ENCODE data around the gene GADD45A. TPM values are rescaled to one million over a fixed set of nuclear protein-coding genes. Genes with fewer than 3 reads are reported as not detected.

Gene GADD45A
- total RNA-seq, 1 donor from 2014 or later: 28.6 TPM

DNA sequence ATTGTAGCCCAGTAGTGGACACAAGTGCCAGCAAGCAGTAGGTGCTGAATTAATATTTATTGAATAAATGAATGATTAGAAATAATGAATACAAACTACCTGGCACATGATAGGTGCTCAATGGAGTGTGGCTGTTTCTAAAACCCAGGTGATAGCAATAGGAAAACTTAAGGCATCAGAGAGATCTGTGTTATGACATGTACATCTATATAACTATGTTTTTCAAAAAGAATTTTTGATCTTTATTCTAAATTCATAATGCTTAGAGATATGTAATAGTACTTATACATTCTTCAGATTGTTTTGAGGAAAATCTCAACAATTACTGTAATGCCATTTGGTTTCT is 5.0 kb downstream of the GADD45A start:
- no peaks in the 10 kb centered on the region for H3K27me3 ChIP-seq
- peaks cover 3% of the 10 kb centered on the region for H3K27me3 Mint-ChIP-seq (ENCODE audit: insufficient read depth, low read depth)
- peaks cover 38% of the 10 kb centered on the region for H3F3A ChIP-seq (ENCODE audit: low read depth)
- peaks cover 33% of the 10 kb centered on the region for H3K79me2 ChIP-seq (ENCODE audit: low read depth)
- DNase-seq (ENCODE audit: low spot score): no peak
- peaks cover 29% of the 10 kb centered on the region for H3K4me1 Mint-ChIP-seq
- H4K20me1 ChIP-seq (ENCODE audit: low read depth): peaks cover 37% of the 10 kb centered on the region
- no peak overlapping the region for H2AFZ ChIP-seq (replicated peaks)
- H3K9me3 Mint-ChIP-seq: no peaks in the 10 kb centered on the region
- no peaks in the 10 kb centered on the region for H3K9me3 ChIP-seq (ENCODE audit: low read depth)
- no peak overlapping the region for H3K4me3 Mint-ChIP-seq
- H3K4me2 ChIP-seq: no peak overlapping the region
- H3K9ac ChIP-seq: no peak overlapping the region
- H3K4me1 ChIP-seq: peaks cover 22% of the 10 kb centered on the region
- no peak overlapping the region for H3K27ac ChIP-seq
- no peak overlapping the region for H3K27ac Mint-ChIP-seq
- H3K4me3 ChIP-seq: no peak overlapping the region
- H3K36me3 Mint-ChIP-seq: peaks cover 5% of the 10 kb centered on the region
- TF ChIP-seq EZH2 (IDR thresholded peaks at IDR 0.05): no peak
- no peak for TF ChIP-seq EZH2phosphoT487 (IDR thresholded peaks at IDR 0.05)
- no peak for TF ChIP-seq CTCF (IDR thresholded peaks at IDR 0.05)
- peaks cover 8% of the 10 kb centered on the region for H3K36me3 ChIP-seq

DNA sequence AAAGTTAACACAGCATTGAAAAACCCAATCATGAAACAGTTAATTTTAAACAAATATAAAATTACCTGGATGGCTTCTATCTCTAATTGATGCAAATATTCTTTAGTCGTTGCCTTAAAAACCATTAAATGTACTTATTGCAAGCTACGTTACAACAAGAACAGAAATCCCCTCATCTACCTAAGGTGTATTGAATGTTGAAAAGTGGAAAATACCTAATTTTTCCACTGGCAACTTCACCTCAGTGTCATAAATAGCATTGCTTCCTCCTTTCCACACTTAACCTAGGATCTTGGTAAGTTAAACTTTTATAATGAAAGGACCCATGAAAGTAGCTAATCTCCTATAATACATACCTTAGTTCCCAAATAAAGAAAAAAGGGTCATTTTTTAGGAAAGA is 5.4 kb downstream of the GADD45A start:
- no peaks in the 10 kb centered on the region for H3K27me3 ChIP-seq
- peaks cover 33% of the 10 kb centered on the region for H3K4me1 Mint-ChIP-seq

DNA sequence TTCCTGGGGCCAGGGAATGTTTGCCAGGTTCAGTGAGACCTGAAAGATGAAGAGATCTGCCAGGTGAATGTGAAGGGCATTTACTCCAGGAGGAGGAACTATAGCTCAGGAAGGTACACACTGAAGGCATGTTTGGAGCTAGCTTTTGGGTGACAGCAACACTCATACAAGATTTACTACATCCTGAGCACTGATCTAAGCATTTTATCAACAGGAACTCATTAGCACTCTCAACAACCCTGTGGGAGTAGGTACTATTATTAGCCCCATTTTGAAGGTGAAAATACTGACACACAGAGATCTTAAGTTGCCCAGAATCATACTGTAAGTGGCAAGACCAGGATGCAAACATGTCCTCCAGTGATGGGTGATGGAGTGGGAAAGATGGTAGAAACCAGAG is 6.7 kb downstream of the GADD45A start:
- peaks cover 2% of the 10 kb centered on the region for H3K9me3 Mint-ChIP-seq
- Histone ChIP-seq H4K20me1 (ENCODE audit: low read depth) (peaks cover 26% of the 10 kb centered on the region), H3K36me3 (peaks cover 8% of the 10 kb centered on the region), H3F3A (ENCODE audit: low read depth) (peaks cover 30% of the 10 kb centered on the region), H3K9ac (no peak overlapping the region), H3K9me3 (ENCODE audit: low read depth) (no peaks in the 10 kb centered on the region), H3K4me2 (no peak overlapping the region), H2AFZ (replicated peaks) (no peak overlapping the region), H3K79me2 (ENCODE audit: low read depth) (peaks cover 18% of the 10 kb centered on the region), H3K4me3 (no peak overlapping the region), H3K27ac (no peak overlapping the region), H3K4me1 (peaks cover 22% of the 10 kb centered on the region), H3K27me3 (no peaks in the 10 kb centered on the region)
- no peak for DNase-seq (ENCODE audit: low spot score)
- no peak for TF ChIP-seq EZH2phosphoT487 (IDR thresholded peaks at IDR 0.05)
- no peak for TF ChIP-seq EZH2 (IDR thresholded peaks at IDR 0.05)
- TF ChIP-seq CTCF (IDR thresholded peaks at IDR 0.05): no peak
- peaks cover 5% of the 10 kb centered on the region for H3K36me3 Mint-ChIP-seq
- H3K4me1 Mint-ChIP-seq: peaks cover 32% of the 10 kb centered on the region
- H3K27me3 Mint-ChIP-seq (ENCODE audit: insufficient read depth, low read depth): no peaks in the 10 kb centered on the region
- H3K4me3 Mint-ChIP-seq: no peak overlapping the region
- no peak overlapping the region for H3K27ac Mint-ChIP-seq

More for the DNA sequence above, 5.4 kb downstream of the GADD45A start:
- Histone ChIP-seq H3K4me3 (no peak overlapping the region), H4K20me1 (ENCODE audit: low read depth) (peaks cover 36% of the 10 kb centered on the region), H2AFZ (replicated peaks) (no peak overlapping the region), H3K9me3 (ENCODE audit: low read depth) (no peaks in the 10 kb centered on the region), H3K36me3 (peaks cover 8% of the 10 kb centered on the region), H3K9ac (no peak overlapping the region), H3K27ac (no peak overlapping the region), H3K4me2 (no peak overlapping the region), H3K79me2 (ENCODE audit: low read depth) (peaks cover 31% of the 10 kb centered on the region), H3F3A (ENCODE audit: low read depth) (peaks cover 38% of the 10 kb centered on the region), H3K4me1 (peaks cover 22% of the 10 kb centered on the region)
- TF ChIP-seq EZH2phosphoT487 (IDR thresholded peaks at IDR 0.05): no peak
- no peak for TF ChIP-seq CTCF (IDR thresholded peaks at IDR 0.05)
- no peak overlapping the region for H3K4me3 Mint-ChIP-seq
- no peak overlapping the region for H3K27ac Mint-ChIP-seq
- no peak for DNase-seq (ENCODE audit: low spot score)
- H3K36me3 Mint-ChIP-seq: peaks cover 5% of the 10 kb centered on the region
- no peaks in the 10 kb centered on the region for H3K27me3 Mint-ChIP-seq (ENCODE audit: insufficient read depth, low read depth)
- H3K9me3 Mint-ChIP-seq: no peaks in the 10 kb centered on the region
